IPS-NIHi11 (cell line): Measurements from ENCODE around the gene CEP44.
"Not testable (repeated sequence)": the region's sequence is repeated elsewhere in the genome, so short reads cannot be mapped to it uniquely, and the experiment has no call there.

Experiments
- DNase-seq: peaks from one replicate; pipeline ENCODE4 v3.0.0; 2012; ENCODE audit warnings: mixed read lengths, low spot score

Gene CEP44

GRCh38 chr4:174283507-174284471, at the start of gene CEP44, which contains the start of gene FBXO8:
CEP44 (plus strand) TSS chr4:174283911; CDS start chr4:174299122, 15,211 bp downstream.
FBXO8 (minus strand) TSS chr4:174283667; CDS start chr4:174263092, 20,575 bp downstream.
- DNase-seq = peak; percentile 78

- no peak for DNase-seq
These were observed 47.4 kb upstream of the CEP44 start for GRCh38 chr4:174236359-174236758.

- DNase-seq = no peak
These were observed 42.5 kb upstream of the CEP44 start for GRCh38 chr4:174241162-174241561.

- DNase-seq = no peak
These were observed 39.3 kb upstream of the CEP44 start for GRCh38 chr4:174244441-174244840.

GRCh38 chr4:174245714-174246113, 38.0 kb upstream of the CEP44 start:
- no peak for DNase-seq

GRCh38 chr4:174248407-174248806, 35.3 kb upstream of the CEP44 start:
- DNase-seq = no peak

- DNase-seq = no peak
These were observed 31.3 kb upstream of the CEP44 start for GRCh38 chr4:174252412-174252811.

GRCh38 chr4:174254613-174255012, 29.1 kb upstream of the CEP44 start:
- DNase-seq = no peak

GRCh38 chr4:174255374-174255773, 28.3 kb upstream of the CEP44 start:
- DNase-seq = no peak

- no peak for DNase-seq
These were observed 27.9 kb upstream of the CEP44 start for GRCh38 chr4:174255786-174256185.

GRCh38 chr4:174256277-174256713, 27.4 kb upstream of the CEP44 start:
- DNase-seq = no peak

GRCh38 chr4:174259580-174259979, 24.1 kb upstream of the CEP44 start:
- no peak for DNase-seq

GRCh38 chr4:174260099-174260498, 23.6 kb upstream of the CEP44 start:
- no peak for DNase-seq

GRCh38 chr4:174261432-174261831, 22.3 kb upstream of the CEP44 start:
- not testable (repeated sequence) for DNase-seq

- no peak for DNase-seq
These were observed 20.9 kb upstream of the CEP44 start for GRCh38 chr4:174262624-174263444.

- no peak for DNase-seq
These were observed 20.3 kb upstream of the CEP44 start for GRCh38 chr4:174263445-174263736.

- no peak for DNase-seq
These were observed 17.8 kb upstream of the CEP44 start for GRCh38 chr4:174265916-174266315.

GRCh38 chr4:174266416-174266815, 17.3 kb upstream of the CEP44 start:
- DNase-seq = no peak

- no peak for DNase-seq
These were observed 9.8 kb upstream of the CEP44 start for GRCh38 chr4:174273930-174274329.

- no peak for DNase-seq
These were observed 9.3 kb upstream of the CEP44 start for GRCh38 chr4:174274436-174274835.

- no peak for DNase-seq
These were observed 8.6 kb upstream of the CEP44 start for GRCh38 chr4:174275101-174275500.

- DNase-seq = no peak
These were observed 6.3 kb upstream of the CEP44 start for GRCh38 chr4:174277433-174277832.

- no peak for DNase-seq
These were observed 5.2 kb upstream of the CEP44 start for GRCh38 chr4:174278467-174278866.
